T-helper 1 cell (primary cell): ENCODE measurements around the gene FAM227B.
"Not testable (repeated sequence)": the region's sequence is repeated elsewhere in the genome, so short reads cannot be mapped to it uniquely, and the experiment has no call there.

ENCODE experiments used
- DNase-seq, 5 donors: peaks; one replicate each; pipeline ENCODE4 v3.0.0-alpha.2; 2012 to 2020

Gene FAM227B

DNA sequence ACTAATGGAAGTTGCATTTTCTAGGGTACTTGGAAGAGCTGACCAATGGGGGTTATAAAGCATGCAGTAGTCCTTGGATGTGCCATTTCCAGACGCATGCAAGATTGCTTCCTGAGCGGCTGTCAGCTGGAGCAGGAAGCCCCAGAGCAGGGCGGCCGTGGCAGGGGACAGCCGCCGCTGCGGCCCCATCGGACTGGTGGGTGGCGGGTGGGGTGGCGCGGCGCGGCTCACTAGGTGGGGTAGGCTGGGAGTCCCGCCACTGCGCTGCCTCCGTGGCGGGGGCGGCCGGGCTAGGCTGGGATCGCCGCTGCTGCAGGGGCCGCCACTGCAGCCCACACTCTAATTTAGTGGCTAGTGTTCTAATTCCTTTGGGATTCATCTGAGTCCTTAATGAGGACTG lies 254.1 kb downstream of the FAM227B start:
- no peak for DNase-seq

DNA sequence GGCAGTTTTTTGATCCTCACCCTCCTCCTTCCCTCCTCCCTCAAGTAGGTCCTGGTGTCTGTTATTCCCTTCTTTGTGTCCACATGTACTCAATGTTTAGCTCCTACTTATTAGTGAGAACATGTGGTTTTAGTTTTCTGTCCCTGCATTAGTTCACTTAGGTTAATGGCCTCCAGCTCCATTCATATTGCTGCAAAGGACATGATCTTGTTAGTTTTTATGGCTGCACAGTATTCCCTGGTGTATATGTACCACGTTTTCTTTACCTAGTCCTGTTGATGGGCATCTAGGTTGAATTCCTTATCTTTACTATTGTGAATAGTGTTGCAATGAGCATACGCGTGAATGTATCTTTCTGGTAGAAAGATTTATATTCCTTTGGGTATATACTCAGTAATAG lies 259.2 kb downstream of the FAM227B start:
- no peak for DNase-seq

DNA sequence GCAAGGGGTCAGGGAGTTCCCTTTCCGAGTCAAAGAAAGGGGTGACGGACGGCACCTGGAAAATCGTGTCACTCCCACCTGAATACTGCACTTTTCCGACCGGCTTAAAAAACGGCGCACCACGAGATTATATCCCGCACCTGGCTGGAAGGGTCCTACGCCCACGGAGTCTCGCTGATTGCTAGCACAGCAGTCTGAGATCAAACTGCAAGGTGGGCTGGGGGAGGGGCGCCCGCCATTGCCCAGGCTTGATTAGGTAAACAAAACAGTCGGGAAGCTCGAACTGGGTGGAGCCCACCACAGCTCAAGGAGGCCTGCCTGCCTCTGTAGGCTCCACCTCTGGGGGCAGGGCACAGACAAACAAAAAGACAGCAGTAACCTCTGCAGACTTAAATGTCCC lies 266.2 kb downstream of the FAM227B start:
- DNase-seq: not testable (repeated sequence)

DNA sequence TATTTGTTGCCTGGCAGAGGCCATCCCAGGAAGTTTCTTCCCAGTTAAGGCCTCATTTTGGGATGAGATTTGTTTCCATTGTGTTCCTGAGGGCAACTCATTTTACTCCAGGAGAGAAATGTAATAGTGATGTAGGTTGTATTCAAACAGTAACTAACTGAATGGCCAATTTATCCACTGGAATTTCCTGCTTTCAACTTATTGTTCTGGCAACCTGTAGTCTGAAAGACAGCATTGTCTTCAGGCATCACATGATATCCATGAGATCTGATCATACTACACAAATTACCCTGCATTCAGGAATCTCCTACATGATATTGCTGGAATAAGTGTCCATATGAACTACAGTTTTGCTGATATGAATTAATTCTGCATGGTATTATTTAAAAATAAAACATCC lies 277.1 kb downstream of the FAM227B start:
- DNase-seq: no peak

DNA sequence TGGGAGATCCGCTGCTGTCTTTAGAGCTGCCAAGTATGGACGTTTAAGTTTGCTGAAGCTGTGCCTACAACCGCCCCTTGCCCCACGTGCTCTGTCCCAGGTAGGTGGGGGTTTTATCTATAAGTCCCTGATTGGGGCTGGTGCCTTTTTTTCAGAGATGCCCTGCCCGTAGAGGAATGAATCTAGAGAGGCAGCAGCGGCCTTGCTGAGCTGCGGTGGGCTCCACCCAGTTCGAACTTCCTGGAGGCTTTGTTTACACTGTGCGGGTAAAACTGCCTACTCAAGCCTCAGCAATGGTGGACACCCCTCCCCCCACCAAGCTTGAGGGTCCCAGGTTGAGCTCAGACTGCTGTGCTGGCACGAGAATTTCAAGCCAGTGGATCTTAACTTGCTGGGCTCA lies 281.0 kb downstream of the FAM227B start:
- DNase-seq: no peak

DNA sequence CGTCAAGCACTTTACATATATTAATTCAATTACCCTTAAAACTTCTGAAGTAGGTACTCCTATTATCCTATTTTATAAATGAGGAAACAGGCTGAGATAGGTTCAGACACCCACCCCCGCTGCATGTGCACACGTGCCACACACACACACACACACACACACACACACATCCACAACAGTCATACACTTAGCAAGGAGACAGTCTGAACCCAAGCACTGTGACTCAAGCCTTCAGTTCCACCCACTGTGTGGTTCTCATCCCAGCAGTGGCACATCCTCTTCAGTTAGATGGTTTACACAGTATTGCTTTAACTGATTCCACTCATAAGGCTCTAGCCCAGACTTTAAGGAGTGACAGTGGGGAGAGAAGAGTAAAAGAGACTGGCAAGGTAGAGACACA lies 288.7 kb downstream of the FAM227B start:
- no peak for DNase-seq

DNA sequence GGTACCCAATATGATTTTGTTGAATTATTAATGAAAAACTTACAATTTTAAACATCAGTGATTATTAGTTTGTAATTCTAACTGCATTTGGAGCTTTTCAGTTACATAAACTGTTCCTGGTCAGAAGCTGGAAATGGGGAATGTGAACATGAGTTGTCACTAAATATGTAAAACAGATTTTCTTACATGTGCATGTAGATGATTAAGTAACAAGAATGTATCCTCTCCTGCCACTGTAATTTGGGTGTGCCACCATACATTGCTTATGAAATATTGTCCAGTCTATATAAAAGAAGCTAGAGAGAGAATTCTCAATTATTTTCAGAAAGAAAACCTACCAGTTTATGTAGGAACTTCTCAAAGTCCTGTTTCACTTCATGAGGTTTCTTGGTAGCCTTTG lies 289.2 kb downstream of the FAM227B start:
- no peak for DNase-seq

DNA sequence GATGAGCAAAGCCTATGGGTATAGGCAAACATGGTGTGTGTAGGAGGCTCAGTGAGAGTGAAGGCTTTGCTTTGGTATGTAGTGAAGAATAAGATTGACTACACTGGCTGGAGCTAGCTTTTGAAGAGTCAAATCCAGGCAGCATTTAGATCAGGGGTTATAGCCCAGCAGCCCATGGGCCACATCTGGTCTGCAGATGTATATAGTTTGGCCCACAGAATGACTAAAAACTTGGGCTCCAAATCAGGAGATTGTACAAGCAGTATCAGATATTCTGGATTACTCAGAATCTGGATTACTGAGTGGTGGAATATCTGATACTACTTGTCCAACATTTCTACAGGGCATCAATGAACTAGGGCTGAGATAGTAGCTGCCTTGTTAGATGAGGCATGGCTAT lies 290.5 kb downstream of the FAM227B start:
- DNase-seq: no peak

DNA sequence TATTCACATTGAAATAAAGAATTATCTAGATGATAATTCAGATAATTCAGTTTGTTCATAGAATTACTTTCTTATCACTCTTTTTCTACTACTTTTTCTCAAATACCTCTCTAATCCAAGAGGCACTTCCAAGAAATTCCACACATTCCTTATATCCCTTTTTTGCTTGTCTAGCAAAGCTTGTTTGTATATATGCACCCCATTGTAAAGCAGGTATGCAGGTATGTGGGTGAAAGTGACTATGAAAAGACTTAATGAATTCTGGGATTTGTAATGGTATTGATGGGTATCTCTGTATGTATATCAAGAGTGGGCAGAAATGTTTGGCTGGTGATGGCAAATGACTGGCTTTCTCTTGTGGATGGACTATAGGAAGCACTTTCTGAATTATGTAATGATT lies 291.7 kb downstream of the FAM227B start:
- no peak for DNase-seq

DNA sequence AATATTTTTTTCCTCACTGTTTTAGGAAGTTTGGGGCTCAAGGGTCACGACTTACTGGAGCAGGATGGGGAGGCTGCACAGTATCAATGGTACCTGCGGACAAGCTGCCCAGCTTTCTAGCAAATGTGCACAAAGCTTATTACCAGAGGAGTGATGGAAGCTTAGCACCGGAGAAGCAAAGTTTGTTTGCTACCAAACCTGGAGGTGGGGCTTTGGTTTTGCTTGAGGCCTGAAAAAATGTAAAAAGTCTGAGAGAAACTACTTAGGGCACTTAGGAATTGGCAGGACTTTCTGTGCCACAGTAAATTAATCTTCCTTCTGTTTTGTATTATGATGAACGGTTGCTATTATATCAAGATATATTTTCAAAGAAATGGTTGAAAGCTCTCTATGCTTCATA lies 292.7 kb downstream of the FAM227B start:
- DNase-seq: no peak

DNA sequence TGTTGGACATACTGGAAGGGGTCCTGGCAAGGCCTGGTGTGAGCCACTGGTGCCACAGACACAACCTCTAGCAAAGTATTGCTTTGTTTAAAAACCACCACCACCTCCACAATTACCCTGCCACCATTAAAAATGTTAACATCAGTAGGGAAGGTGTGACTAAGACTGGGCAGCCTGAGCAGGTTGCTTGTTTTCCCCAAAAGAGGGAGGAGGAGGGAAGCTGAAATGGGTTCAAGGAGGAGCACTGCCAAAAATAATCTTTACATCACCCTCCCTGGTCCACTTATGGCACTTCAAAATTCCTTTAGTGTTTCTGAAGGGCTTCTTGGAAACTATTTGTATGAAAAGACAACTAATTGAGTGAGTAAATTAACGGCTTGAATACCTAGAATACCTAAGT lies 297.4 kb downstream of the FAM227B start:
- no peak for DNase-seq

DNA sequence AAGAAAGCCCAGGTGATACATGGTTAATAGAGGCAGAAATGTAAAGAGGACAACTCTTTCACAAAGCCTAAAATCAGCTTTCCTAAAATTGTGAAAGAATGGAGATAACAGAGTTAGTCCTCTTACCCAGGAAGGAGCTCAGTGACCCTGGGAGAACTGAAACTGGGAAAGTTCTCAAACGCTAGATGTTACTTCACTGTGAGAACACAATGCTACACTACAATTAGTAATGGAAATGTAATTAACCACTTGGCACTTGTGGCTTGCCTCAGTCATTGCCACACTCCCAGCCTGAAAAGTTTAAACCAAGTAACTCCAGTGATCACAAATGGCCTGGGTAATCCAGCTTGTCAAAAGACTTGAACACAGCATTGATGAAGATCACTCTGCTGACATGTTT lies 300.3 kb downstream of the FAM227B start:
- no peak for DNase-seq

DNA sequence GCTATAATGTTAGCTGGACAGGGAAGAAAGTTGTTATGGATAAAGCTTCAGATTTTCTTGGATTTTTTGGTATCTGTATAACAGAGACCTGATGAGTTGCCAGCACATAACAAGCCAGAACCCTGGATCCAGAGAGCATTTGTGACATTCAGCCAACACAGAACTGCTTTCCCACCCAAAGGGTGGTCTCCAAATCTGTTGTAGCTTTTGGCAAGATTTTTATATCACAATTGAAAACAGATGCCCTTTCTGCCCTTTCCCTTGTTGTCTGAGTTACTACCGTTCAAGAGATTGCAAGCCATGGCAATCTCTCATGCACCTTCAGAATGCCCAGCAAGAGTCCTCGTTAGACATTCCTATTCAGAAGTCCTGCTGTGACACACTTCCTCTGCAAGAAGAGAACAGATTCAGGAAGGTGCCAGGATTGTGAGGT lies 305.2 kb downstream of the FAM227B start:
- DNase-seq: no peak

DNA sequence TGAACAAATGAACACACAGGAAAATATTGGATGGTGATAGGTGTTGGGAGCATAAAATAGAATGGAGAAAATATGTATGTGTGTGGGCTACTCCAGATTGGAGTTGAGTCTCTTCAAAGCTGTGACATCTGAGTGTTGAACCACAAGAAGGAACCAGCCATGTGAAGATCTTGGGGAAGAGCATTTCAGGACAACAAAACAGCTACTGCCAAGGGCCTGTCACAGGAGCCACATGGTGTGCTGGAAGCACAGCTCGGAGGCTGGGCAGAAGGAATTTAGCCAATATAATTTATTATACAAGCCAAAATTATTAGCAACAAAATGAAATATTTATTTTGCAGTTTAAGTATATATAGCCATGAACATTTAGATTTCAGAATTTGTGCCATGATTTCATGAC lies 305.9 kb downstream of the FAM227B start:
- no peak for DNase-seq

DNA sequence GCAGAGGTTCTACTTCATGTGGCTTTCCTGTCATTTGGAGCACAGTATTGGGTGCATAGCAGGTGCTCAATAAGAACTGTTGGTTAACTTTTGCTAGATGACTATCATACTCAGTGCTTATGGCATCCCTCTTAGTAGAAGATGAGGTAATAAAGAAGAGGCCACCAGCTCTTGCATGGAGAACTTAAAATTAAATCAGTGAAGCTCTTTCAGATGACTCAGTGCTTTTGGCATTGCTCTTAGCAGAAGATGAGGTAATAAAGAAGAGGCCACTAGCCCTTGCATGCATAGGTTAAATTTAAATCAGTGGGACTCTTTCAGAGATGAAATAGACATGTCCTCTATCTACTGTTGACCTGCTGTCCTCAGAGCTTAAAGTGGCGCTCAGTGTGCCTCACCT lies 307.0 kb downstream of the FAM227B start:
- DNase-seq: no peak

DNA sequence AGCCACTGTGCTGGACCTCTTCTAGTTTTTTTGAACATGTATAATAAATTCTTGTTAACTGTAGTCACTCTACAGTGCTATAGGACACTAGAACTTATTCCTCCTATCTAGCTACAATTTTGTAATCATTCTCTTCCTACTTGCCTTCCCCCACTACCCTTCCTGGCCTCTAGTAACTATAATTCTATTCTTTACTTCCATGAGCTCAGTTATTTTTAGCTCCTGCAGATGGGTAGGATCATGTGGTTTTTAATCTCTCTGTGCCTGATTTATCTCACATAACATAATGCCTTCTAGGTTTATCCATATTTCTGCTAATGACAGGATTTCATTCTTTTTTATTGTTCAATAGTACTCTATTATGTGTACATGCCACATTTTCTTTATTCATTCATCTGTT lies 310.7 kb downstream of the FAM227B start:
- DNase-seq: no peak

DNA sequence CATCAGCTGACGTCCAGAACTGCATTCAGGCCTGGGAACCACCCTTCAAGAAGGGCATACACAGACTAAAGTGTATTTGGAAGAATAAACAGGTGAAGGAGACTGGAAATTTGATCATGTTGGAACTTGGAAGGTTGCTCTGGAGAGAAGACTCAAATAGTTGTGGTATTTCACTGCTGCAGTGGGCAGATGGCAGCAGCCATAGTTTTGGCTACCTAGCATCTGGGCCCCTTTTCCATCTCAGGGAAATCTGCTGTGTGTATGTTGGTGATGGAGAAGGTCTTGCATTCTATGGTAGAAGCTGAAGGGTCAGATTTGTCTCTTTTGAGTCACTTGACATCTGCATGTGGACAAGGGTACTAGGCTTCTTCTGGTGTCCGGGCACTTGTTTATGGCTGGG lies 311.9 kb downstream of the FAM227B start:
- DNase-seq: no peak

DNA sequence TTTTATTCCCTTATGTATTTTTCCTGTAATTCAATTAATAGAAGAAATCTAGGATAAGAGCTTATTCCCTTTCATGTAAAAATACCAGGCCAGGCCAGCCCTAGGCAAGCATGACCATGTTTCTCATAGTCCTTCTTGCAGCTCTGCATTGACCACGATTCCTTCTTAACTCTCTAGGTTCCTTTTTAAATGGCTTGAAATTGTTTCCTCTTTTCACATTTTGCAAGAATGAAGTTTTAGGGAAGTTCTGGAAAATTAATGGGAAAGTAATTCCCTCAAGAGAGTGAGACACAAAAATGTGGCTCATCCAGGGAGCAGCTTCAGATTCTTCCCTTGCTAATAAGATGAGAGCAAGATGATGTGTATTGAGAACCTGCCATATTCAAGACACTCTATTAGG lies 314.1 kb downstream of the FAM227B start:
- no peak for DNase-seq

DNA sequence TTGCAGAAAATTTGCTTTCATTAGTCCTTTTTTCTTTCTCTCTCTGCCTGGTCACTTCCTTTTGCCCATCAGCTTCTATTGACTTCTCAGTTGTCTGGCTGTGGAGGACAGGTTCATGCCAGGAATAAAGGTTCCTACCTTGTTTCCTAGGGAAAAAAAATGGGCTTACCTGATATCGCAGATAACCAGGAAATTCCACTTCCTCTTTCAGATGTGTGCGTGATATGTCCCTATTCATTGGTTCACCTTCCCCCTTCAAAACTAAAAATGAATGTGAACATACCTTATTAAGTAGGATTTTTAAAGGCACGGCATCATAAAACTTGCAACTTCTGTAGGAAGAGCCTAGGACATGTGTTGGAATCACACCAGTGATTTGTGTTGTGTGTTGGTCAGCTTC lies 317.6 kb downstream of the FAM227B start:
- DNase-seq: no peak

DNA sequence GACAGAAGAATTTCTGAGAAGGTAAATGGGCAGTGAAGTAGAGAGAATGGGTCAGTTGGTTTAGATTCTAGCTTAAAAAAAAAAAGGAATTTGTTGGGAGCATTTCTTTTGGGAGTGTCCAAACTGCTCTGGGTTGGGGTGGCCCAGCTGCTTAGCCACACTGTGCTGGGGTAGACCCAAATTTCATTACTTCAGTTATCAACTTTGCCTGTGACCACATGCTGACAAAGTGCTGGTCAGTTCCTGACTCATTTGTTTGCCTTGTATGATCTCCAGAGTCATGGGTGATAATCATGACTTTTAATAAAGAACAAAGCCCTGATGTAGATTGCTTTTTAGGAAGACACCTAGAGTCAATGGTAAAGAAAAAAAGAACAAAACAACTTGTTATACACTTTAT lies 319.1 kb downstream of the FAM227B start:
- DNase-seq: no peak

DNA sequence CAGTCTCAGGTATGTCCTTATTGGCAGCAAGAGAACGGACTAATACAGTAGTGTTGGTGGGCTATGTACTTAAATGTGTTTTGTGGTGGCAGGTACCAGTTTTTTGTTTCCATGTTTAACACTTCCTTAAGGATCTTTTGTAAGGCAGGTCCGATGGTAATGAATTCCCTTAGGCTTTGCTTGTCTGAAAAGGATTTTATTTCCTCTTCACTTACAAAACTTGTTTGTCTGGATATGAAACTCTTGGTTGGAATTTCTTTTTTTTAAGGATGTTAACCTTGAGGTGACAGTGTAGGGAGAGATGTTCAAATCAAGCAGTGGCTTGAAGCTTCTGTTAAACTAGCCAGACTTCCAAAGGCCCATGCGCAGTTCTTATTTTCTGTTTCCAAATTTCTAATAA lies 319.8 kb downstream of the FAM227B start:
- DNase-seq: no peak

DNA sequence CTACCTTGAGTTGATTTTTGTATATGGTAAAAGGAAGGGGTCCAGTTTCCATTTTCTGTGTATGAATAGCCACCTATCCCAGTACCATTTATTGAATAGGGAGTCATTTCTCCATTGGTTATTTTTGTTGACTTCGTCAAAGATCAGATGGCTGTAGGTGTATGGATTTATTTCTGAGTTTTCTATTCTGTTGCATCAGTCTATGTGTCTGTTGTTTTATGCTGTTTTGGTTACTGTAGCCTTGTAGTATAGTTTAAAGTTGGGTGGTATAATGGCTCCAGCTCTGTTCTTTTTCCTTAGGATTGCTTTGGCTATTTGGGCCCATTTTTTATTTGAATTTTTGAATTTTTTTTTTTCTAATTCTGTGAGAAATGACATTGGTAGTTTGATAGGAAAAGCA lies 323.0 kb downstream of the FAM227B start:
- DNase-seq: no peak

DNA sequence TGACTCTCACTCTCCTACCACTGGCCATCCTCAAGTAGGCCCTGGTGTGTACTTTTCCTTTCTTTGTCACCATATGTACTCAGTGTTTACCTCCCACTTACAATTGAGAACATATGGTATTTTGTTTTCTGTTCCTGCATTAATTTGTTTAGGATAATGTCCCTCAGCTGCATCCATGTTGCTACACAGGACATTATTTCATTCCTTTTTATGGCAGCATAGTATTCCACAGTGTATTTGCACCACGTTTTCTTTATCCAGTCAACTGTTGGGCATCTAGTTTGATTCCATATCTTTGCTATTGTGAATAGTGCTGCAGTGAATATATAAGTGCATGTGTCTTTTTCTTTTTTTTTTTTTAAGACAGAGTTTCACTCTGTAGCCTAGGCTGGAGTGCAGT lies 324.4 kb downstream of the FAM227B start:
- no peak for DNase-seq

DNA sequence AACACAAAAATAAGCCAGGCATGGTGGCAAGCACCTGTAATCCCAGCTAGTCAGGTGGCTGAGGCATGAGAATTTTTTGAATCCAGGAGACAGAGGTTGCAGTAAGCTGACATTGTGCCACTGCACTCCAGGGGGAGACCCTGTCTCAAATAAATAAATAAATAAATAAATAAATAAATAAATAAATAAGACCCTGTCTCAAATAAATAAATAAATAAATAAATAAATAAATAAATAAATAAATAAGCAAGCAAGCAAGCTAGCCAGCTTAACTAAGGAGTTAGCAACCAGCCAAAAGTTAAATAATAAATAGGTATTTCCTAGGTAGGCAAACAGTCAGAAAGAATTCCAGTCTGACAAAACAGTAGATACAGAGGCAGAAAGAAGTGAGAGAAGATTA lies 326.7 kb downstream of the FAM227B start:
- no peak for DNase-seq

DNA sequence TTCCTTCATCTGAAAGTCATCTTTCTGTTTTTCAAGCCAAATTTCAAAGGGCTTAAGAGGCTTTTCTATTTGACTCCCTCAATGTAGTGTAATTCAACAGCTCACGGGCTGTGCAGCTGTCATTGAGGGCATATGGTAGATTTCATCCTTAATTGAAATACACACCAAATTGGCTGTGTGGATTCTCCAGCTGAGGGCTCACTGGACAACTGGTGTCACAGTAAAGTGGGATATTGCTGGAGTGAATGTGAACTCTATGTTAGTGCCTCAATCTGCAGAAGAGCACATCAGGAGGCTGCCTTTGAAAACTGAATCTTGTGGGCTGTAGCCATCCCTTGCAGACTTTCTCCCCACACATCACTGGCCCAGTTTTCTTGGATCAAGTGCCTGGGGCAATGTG lies 330.4 kb downstream of the FAM227B start:
- DNase-seq: no peak

DNA sequence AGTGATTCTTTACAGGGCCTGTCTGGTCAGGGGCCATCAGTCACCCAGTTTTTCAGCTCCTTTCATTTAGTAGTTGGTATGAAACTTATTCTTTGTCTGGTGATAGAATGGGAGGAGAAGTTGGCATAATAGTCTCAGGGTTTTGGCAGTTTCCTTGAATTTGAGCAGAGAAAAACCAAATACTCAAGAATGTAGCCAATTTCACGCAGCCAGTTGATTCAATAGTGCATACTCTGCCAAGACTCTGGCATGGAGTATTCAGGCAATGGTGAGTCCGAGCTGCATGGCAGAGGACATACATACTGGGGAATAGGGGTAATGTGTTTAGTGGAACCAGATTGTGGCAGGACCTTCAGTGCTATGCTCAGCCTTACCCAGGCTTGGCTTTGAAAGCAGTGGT lies 332.2 kb downstream of the FAM227B start:
- DNase-seq: no peak
